Measurements from ENCODE around the gene CENPN. TPM values are rescaled to one million over a fixed set of nuclear protein-coding genes. Genes with fewer than 3 reads are reported as not detected.

The CENPN gene
- total RNA-seq, 1 experiment from 2014 or later, result 56.6 TPM

DNA sequence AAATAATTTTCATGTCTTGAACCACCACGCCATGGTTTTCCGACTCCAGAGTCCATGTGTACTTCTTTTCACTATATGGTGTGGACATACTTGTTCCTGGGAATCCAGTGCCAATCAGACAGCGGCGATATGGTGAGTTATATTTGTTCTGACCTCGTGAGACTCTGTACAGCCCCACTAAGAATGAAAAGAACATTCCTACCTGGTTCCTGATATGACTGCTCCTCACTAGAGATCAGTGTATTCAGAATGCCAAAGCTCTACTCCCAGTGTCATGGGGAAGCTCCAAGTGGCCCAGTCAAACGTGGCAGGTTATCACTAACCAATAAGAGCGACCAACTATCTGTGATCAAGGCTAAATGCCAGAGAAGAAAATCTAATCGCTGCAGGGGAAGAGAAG lies 64.0 kb downstream of the CENPN start:
- no TSS peak for BruUV-seq (replicated peaks)
- H3K9me3 ChIP-seq (ENCODE audit: control insufficient read depth, insufficient read depth, low read depth, low read length), result no peaks in the 10 kb centered on the region
- H3K27ac ChIP-seq (ENCODE audit: low read length), result no peak overlapping the region
- TF ChIP-seq POLR2AphosphoS5 (IDR thresholded peaks at IDR 0.05; ENCODE audit: low read depth, low read length), result no peak
- no peak for TF ChIP-seq TCF7L2 (IDR thresholded peaks at IDR 0.05; ENCODE audit: low read depth, low read length)
- TF ChIP-seq, protein P1, sequence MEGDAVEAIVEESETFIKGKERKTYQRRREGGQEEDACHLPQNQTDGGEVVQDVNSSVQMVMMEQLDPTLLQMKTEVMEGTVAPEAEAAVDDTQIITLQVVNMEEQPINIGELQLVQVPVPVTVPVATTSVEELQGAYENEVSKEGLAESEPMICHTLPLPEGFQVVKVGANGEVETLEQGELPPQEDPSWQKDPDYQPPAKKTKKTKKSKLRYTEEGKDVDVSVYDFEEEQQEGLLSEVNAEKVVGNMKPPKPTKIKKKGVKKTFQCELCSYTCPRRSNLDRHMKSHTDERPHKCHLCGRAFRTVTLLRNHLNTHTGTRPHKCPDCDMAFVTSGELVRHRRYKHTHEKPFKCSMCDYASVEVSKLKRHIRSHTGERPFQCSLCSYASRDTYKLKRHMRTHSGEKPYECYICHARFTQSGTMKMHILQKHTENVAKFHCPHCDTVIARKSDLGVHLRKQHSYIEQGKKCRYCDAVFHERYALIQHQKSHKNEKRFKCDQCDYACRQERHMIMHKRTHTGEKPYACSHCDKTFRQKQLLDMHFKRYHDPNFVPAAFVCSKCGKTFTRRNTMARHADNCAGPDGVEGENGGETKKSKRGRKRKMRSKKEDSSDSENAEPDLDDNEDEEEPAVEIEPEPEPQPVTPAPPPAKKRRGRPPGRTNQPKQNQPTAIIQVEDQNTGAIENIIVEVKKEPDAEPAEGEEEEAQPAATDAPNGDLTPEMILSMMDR (IDR thresholded peaks at IDR 0.05), result no peak
- TF ChIP-seq SIN3A (IDR thresholded peaks at IDR 0.05; ENCODE audit: borderline replicate concordance, insufficient read depth, low read depth, low read length), result no peak
- TF ChIP-seq, protein P2, sequence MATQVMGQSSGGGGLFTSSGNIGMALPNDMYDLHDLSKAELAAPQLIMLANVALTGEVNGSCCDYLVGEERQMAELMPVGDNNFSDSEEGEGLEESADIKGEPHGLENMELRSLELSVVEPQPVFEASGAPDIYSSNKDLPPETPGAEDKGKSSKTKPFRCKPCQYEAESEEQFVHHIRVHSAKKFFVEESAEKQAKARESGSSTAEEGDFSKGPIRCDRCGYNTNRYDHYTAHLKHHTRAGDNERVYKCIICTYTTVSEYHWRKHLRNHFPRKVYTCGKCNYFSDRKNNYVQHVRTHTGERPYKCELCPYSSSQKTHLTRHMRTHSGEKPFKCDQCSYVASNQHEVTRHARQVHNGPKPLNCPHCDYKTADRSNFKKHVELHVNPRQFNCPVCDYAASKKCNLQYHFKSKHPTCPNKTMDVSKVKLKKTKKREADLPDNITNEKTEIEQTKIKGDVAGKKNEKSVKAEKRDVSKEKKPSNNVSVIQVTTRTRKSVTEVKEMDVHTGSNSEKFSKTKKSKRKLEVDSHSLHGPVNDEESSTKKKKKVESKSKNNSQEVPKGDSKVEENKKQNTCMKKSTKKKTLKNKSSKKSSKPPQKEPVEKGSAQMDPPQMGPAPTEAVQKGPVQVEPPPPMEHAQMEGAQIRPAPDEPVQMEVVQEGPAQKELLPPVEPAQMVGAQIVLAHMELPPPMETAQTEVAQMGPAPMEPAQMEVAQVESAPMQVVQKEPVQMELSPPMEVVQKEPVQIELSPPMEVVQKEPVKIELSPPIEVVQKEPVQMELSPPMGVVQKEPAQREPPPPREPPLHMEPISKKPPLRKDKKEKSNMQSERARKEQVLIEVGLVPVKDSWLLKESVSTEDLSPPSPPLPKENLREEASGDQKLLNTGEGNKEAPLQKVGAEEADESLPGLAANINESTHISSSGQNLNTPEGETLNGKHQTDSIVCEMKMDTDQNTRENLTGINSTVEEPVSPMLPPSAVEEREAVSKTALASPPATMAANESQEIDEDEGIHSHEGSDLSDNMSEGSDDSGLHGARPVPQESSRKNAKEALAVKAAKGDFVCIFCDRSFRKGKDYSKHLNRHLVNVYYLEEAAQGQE (IDR thresholded peaks at IDR 0.05; ENCODE audit: insufficient read depth in 1 of 2, low read depth in 2 of 2, low read length in 1 of 2), result no peak
- H3K27me3 ChIP-seq (ENCODE audit: control insufficient read depth, insufficient read depth, low read length), result no peaks in the 10 kb centered on the region
- ATAC-seq (no peak), DNase-seq (ENCODE audit: low read depth, low spot score) (no peak)
- H3K4me1 ChIP-seq (ENCODE audit: control insufficient read depth, insufficient read depth, low read length), result no peaks in the 10 kb centered on the region; the same call in 1 of the 2 replicates
- ChIA-PET CTCF (no interaction called here), POLR2A (interaction anchor here (0.6 kb wide), 1 partner anchor 8 kb away, joined by 10 read pairs; no protein-coding TSS in a partner anchor)
- H3K4me3 ChIP-seq (ENCODE audit: low read depth in 2 of 2, low read length in 2 of 2), result no peak overlapping the region
- intact Hi-C loops (cut with micrococcal nuclease; ENCODE audit: unreplicated experiment), result no loop called here
- no peaks in the 10 kb centered on the region for H3K36me3 ChIP-seq (ENCODE audit: control insufficient read depth, insufficient read depth, low read length)
- in situ Hi-C loops (cut with HindIII; ENCODE audit: low pct_unique_long_range_greater_than_20kb, low sequenced_read_pairs), result no loop called here

DNA sequence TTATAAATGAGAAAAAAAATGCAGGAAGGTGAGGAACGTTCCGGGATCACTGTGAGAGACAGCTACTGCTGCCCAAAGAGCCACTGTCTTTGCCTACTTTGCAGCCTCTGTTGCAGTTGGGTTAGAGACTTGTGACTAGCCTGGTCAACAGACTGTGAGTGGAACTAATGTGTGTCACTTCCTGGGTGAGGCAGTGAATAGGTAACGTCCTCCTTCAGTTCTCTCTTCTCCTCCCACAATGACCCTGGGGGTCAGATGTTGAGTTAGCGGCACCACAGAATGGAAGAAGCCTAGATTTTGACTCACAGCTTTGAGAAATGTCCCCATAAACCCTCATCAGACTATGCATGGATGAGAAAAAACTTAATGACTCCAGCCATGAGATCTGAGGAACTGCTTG lies 64.8 kb downstream of the CENPN start:
- Histone ChIP-seq H3K27ac (ENCODE audit: low read length) (no peak overlapping the region), H3K27me3 (ENCODE audit: control insufficient read depth, insufficient read depth, low read length) (no peaks in the 10 kb centered on the region), H3K4me3 (ENCODE audit: low read depth in 2 of 2, low read length in 2 of 2) (no peak overlapping the region), H3K9me3 (ENCODE audit: control insufficient read depth, insufficient read depth, low read depth, low read length) (no peaks in the 10 kb centered on the region), H3K36me3 (ENCODE audit: control insufficient read depth, insufficient read depth, low read length) (no peaks in the 10 kb centered on the region), H3K4me1 (ENCODE audit: control insufficient read depth, insufficient read depth, low read length) (no peaks in the 10 kb centered on the region; the same call in 1 of the 2 replicates)
- no peak for TF ChIP-seq POLR2AphosphoS5 (IDR thresholded peaks at IDR 0.05; ENCODE audit: low read depth, low read length)
- in situ Hi-C loops (cut with HindIII; ENCODE audit: low pct_unique_long_range_greater_than_20kb, low sequenced_read_pairs) (no loop called here), intact Hi-C loops (cut with micrococcal nuclease; ENCODE audit: unreplicated experiment) (no loop called here)
- DNase-seq (ENCODE audit: low read depth, low spot score), result peak; percentile 60
- no peak for ATAC-seq
- ChIA-PET POLR2A (no interaction called here), CTCF (no interaction called here)
- BruUV-seq (replicated peaks), result no TSS peak

DNA sequence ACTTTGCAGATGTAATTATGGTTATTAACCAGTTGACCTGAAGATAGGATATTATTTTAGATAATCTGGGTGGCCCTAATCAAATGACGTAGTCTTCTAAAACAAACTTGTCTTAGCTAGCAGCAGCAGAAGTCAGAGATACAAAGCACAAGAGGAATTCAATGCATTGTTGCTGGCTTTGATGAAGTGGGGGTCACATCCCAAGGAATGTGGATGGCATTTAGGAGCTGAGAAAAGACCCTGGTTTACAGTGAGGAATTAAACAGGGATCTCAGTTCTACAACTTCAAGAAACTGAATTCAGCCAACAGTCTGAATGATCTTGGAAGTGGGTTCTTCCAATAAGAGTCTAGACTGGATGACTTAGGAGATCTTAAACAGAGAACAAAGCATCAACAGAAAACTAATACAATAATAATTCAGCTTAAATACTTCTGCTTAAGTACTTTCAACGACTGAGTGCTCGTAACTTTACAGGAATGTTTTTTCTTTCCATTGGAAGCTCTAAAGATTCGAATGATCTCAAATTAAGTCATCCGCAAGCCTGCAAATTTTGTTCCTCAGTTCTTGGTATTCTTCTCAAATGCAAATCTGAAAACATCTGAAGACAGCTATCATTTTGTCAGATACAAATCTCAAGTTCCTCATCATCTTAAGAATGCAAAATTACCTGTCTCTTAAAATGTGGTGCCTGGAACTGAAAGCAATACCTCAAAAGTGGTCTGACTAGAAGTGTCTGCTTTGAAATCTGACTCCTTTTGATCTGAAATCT lies 66.7 kb downstream of the CENPN start:
- DNase-seq (ENCODE audit: low read depth, low spot score) (no peak), ATAC-seq (no peak)
- no peaks in the 10 kb centered on the region for H3K36me3 ChIP-seq (ENCODE audit: control insufficient read depth, insufficient read depth, low read length)
- no peak overlapping the region for H3K4me3 ChIP-seq (ENCODE audit: low read depth in 2 of 2, low read length in 2 of 2)
- H3K4me1 ChIP-seq (ENCODE audit: control insufficient read depth, insufficient read depth, low read length), result no peaks in the 10 kb centered on the region; the same call in 1 of the 2 replicates
- H3K9me3 ChIP-seq (ENCODE audit: control insufficient read depth, insufficient read depth, low read depth, low read length), result no peaks in the 10 kb centered on the region
- POLR2A ChIA-PET, result no interaction called here
- TF ChIP-seq POLR2AphosphoS5 (IDR thresholded peaks at IDR 0.05; ENCODE audit: low read depth, low read length), result no peak
- no peak for TF ChIP-seq TCF7L2 (IDR thresholded peaks at IDR 0.05; ENCODE audit: low read depth, low read length)
- TF ChIP-seq, protein P2 (IDR thresholded peaks at IDR 0.05; ENCODE audit: insufficient read depth in 1 of 2, low read depth in 2 of 2, low read length in 1 of 2), result no peak
- no peak for TF ChIP-seq SIN3A (IDR thresholded peaks at IDR 0.05; ENCODE audit: borderline replicate concordance, insufficient read depth, low read depth, low read length)
- TF ChIP-seq, protein P1 (IDR thresholded peaks at IDR 0.05), result no peak
- BruUV-seq (replicated peaks), result no TSS peak
- H3K27ac ChIP-seq (ENCODE audit: low read length), result no peak overlapping the region
- CTCF ChIA-PET, result no interaction called here
- in situ Hi-C loops (cut with HindIII; ENCODE audit: low pct_unique_long_range_greater_than_20kb, low sequenced_read_pairs) (no loop called here), intact Hi-C loops (cut with micrococcal nuclease; ENCODE audit: unreplicated experiment) (no loop called here)
- no peaks in the 10 kb centered on the region for H3K27me3 ChIP-seq (ENCODE audit: control insufficient read depth, insufficient read depth, low read length)
